Middle frontal gyrus (tissue), 1 donor: ENCODE results near the gene FAM151A.

ENCODE experiments used
- DNase-seq: peaks from one replicate; pipeline ENCODE4 v3.0.0-alpha.2; 2015; ENCODE audit warnings: low spot score; ENCODE audit errors: extremely low spot score

The FAM151A gene

DNA sequence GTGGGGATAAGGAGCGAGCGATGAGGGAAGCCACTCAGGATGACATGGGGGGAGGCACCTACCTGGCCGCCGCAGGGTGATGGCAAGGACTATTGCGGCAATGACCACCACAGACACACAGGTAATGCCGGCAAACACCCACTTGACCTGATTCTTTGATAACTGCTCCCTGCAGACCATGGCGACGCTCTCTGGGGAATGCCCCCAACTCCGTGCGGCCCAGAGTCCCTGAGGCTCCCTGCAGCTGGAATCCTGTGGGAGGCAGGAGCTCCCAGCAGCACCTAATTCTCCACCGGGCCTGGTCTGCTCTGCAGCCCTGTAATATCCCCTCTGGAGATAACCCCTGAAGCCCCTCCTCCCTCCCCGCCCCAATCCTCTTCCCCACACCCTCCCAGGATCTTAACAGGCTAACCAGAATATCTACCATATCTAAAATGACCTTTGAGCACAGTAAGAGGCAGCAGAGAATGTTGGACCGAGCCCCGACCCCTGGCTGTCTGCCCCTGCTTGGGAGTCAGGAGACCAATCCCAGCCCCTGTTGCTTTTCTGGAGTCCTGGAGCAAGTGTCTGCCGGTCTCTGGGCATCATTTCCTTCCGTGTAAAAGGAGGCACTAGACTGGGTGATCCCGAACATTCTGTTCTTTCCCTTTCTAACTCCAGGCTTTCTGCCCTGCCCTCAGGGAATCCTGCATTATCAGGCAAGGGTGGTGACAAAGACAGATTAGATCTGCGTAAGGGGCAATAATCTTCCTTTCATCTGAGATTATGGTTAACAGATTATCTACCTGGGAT, at the start of gene FAM151A:
TSS of gene FAM151A (minus strand) at position 310 of the 792 bp plus-strand sequence. CDS start at position 180, 130 bp downstream.
- no peak for DNase-seq

GRCh38 chr1:54671985-54672608, 48.8 kb upstream of the FAM151A start:
- no peak for DNase-seq

GRCh38 chr1:54668567-54668966, 45.2 kb upstream of the FAM151A start:
- DNase-seq = no peak

- no peak for DNase-seq
Measured at GRCh38 chr1:54667797-54668196, 44.5 kb upstream of the FAM151A start.

DNA sequence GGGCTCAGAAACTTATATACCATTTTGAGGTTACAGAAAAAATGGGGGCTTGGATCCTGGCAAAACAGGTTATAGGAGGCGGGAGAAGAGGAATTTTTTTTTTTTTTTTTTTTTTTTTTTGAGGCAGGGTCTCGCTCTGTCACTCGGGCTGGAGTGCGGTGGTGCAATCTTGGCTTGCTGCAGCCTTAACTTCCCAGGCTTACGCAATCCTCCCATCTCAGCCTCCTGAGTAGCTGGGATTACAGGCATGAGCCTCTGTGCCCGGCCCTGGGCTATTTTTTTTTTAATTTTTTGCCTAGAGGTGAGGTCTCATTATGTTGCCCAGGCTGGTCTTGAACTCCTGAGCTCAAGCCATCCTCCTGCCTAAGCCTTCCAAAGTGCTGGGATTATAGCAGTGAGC, 43.0 kb upstream of the FAM151A start:
- DNase-seq = no peak

DNA sequence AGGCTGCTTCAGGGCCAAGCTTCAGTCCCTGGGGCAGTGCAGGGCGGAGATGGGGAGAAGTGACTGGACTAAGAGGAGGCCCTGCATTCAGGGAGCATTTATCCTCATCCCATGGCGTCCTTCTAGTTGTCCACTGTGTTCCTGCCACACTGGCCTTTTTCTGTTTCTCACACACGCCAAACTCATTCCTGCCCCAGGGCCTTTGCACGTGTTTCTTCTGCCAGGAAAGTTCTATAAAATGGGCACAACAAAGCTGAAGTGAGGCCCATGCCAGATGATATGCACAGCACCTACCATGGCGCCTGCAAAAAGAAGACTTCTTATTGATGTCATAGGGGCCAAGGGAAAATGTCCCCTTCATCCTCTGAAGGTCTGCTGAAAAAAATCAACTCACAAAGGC, 42.5 kb upstream of the FAM151A start:
- DNase-seq = no peak

- no peak for DNase-seq
Measured at GRCh38 chr1:54664364-54664763, 41.0 kb upstream of the FAM151A start.

GRCh38 chr1:54663725-54664124, 40.4 kb upstream of the FAM151A start:
- DNase-seq = no peak

DNA sequence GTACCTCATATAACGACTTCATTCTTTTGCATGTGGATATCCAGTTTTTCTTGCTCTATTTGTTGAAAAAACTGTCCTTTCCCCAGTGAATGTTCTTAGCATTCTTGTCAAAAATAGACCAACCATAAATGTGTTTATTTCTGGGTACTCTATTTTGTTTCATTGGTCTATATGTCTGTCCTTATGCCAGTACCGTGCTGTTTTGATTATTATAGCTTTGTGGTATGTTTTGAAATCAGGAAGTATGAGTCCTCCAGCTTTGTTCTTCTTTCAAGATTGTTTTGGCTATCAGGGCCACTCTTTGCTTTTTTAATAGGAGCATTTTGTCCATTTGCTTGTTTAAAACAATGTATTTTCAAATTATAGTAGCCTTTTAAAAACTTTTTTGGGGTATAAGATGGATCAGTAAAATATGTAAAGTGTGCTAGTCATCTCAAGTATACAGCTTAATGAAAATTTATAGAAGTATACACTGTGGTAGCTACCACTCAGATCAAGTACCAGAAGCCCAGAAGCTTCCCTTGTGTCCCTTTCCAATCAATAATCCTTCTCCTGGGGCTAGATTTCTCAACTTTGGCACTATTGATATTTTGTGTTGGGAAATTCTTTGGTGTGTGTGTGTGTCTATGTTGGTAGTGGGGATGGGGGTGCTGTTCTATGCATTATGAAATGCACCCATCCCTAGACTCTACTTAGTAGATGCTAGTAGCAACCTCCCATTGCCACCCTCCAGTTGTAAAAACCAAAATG, 35.0 kb upstream of the FAM151A start:
- no peak for DNase-seq

- DNase-seq = no peak
Measured at GRCh38 chr1:54653036-54653435, 29.7 kb upstream of the FAM151A start.

DNA sequence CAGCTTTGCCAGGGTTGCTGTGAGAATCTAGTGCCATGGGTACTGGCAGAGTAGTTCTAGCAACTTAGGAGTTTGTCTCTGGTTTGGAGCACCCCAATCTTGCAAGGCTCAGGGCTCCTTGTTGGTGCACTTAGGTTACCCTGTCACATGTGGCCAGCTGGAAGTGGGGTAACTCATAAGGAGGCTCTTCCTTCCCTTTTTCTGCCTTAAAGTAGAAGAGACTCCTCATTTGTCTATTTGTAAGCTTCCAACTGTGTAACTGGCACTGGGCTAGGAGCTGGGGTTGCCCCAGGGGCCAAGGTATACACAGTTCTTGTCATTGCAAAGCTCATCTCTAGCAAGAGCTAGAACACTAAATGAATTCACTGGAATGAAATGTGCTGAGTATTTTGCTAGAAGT, 28.8 kb upstream of the FAM151A start:
- DNase-seq = no peak

DNA sequence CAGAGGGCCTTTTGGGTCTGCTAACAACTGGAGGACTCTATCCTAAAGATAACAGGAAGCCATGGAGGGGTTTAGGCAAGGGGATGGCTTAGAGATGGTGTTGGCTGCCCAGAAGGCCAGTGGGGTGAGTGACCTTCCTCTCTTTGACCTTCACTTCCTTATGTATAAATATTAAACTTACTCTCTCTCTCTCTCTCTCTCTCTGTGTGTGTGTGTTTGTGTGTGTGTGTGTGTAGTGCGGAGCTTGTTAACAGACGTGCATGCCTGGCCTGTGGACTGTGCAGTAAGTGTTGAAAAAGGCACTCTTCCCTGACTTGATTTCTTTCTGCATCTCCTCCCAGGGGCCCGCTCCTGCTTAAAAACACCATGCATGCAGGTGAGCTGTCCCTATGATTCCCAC, 28.3 kb upstream of the FAM151A start:
- DNase-seq = no peak

- no peak for DNase-seq
Measured at GRCh38 chr1:54650417-54650816, 27.1 kb upstream of the FAM151A start.

- no peak for DNase-seq
Measured at GRCh38 chr1:54649921-54650320, 26.6 kb upstream of the FAM151A start.

- no peak for DNase-seq
Measured at GRCh38 chr1:54649130-54649898, 26.0 kb upstream of the FAM151A start.

DNA sequence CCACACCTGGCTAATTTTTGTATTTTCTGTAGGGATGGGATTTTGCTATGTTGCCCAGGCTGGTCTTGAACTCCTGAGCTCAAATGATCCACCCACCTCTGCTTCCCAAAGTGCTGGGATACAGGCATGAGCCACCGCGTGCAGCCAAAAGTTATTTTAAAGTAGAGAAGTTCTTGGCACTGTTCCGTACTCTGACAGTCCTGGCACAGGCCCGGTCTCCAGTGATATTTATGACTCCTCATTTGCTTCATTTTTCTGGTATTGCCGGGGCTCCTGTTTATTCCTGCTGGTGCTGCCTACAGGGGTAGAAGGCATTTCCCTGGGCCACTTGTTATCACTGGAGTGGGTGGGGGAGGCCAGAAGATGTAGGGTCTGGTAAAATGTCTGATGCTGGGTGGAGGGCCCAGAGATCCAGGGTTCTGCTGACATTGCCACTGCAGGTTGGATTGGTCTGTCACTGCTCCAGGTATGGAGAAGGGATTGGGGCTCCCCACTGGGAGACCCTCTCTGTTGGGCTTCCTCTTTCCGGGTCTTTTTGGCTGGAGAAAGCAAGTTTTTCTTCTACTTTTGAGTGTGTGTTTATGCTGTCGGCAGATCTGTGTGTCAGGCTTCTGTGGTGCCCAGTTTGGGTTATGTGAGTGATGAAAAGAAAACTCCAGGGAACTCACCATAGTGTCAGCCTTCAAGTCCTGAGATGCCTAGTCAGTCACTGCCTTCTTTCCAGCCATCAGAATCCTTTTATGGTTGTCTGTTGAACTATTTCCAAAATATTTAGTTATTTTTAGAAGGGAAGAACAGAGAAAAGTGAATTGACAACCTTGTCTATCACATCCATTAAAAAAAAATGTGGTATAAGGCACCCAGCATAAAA, 22.7 kb upstream of the FAM151A start:
- no peak for DNase-seq

DNA sequence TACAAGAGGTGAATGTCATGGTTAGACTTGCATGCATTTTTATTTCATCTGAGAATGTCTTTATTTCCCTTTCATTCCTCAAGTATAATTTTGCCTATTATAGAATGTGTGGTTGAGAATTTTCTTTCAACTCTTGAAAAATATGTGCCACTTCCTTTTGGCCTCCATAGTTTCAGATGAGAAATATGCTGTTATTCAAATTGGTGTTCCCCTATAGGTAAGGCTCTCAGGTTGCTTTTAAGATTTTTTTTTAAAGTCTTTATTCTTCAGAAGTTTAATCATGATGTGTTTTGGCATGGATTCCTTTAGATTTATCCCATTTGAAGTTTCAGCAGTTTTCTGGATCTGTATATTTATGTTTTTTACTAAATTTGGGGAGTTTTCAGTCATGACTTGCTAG, 20.4 kb upstream of the FAM151A start:
- no peak for DNase-seq

- DNase-seq = no peak
Measured at GRCh38 chr1:54640863-54641836, 17.8 kb upstream of the FAM151A start, which contains the start of gene MROH7. Gene MROH7, plus strand, starts transcription at chr1:54641786. Its CDS starts 11,141 bp downstream, at chr1:54652927.

DNA sequence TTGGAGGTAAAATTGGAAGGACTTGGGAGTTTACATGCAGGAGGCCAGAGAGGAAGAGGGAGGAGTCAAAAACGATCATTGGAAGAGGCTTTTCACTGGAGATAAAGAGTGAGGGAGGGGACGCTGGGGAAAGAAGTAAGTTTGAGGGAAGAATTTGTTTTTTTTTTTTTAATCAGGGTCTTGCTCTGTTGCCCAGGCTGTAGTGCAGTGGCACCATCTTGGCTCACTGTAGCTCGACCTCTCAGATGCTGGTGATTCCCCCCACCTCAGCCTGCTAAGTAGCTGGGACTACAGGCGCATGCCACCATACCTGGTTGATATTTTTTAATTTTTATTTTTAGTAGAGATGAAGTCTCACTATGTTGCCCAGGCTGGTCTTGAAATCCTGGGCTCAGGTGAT, 17.0 kb upstream of the FAM151A start:
- DNase-seq = no peak
